GM19025 (cell line): ENCODE measurements around the gene ATE1.
A peak's percentile ranks its signal among the peaks of the same experiment; 100 is the strongest.
"Not testable (repeated sequence)": the region's sequence is repeated elsewhere in the genome, so short reads cannot be mapped to it uniquely, and the experiment has no call there.

ENCODE experiments used
- ATAC-seq: cut with Tn5 transposase; IDR thresholded peaks from one replicate; pipeline ENCODE4 v1.9.1; 2021; ENCODE audit warnings: mild to moderate bottlenecking, low read depth, moderate library complexity; ENCODE audit not compliant: unreplicated experiment

ATE1 gene

GRCh38 chr10:121930268-121931085 lies 2.6 kb upstream of the ATE1 start:
- not testable (repeated sequence) for ATAC-seq

GRCh38 chr10:121929585-121930267 lies 1.9 kb upstream of the ATE1 start:
- ATAC-seq, result not testable (repeated sequence)

- peak; percentile 4 for ATAC-seq
Measured at GRCh38 chr10:121928528-121928884, 675 bp upstream of the ATE1 start.

- ATAC-seq, result peak; percentile 40
Measured at GRCh38 chr10:121927318-121927840, 452 bp downstream of the ATE1 start.

- peak; percentile 4 for ATAC-seq
Measured at GRCh38 chr10:121926671-121927317, 1.0 kb downstream of the ATE1 start.

GRCh38 chr10:121926157-121926556 lies 1.7 kb downstream of the ATE1 start:
- no peak for ATAC-seq

GRCh38 chr10:121921238-121921931 lies 6.4 kb downstream of the ATE1 start:
- no peak for ATAC-seq

GRCh38 chr10:121919666-121920065 lies 8.2 kb downstream of the ATE1 start:
- peak; percentile 83 for ATAC-seq

- ATAC-seq, result not testable (repeated sequence)
Measured at GRCh38 chr10:121918800-121919199, 9.0 kb downstream of the ATE1 start.

GRCh38 chr10:121914661-121915060 lies 13.2 kb downstream of the ATE1 start:
- no peak for ATAC-seq

- ATAC-seq, result no peak
Measured at GRCh38 chr10:121911421-121911697, 16.5 kb downstream of the ATE1 start.

GRCh38 chr10:121910673-121911420 lies 17.0 kb downstream of the ATE1 start:
- ATAC-seq, result peak; percentile 63

GRCh38 chr10:121904888-121905287 lies 22.9 kb downstream of the ATE1 start:
- ATAC-seq, result no peak

- ATAC-seq, result no peak
Measured at GRCh38 chr10:121900443-121901174, 27.2 kb downstream of the ATE1 start.

GRCh38 chr10:121899727-121900126 lies 28.1 kb downstream of the ATE1 start:
- ATAC-seq, result no peak

- ATAC-seq, result no peak
Measured at GRCh38 chr10:121891103-121891502, 36.7 kb downstream of the ATE1 start.

GRCh38 chr10:121889212-121889611 lies 38.6 kb downstream of the ATE1 start:
- no peak for ATAC-seq

- no peak for ATAC-seq
Measured at GRCh38 chr10:121886997-121887622, 40.7 kb downstream of the ATE1 start.

GRCh38 chr10:121886181-121886580 lies 41.6 kb downstream of the ATE1 start:
- ATAC-seq, result no peak
